Fibroblast of skin of right quadriceps (primary cell): Measurements from ENCODE around the gene ECM1.

Experiments used
- DNase-seq: peaks from one replicate; pipeline ENCODE4 v3.0.0-alpha.2; 2013

ECM1 gene

GRCh38 chr1:150560011-150560438, 52.1 kb downstream of the ECM1 start:
- peak; percentile 60 for DNase-seq

GRCh38 chr1:150560576-150561253, 52.8 kb downstream of the ECM1 start:
- no peak for DNase-seq

GRCh38 chr1:150561254-150561973, 53.5 kb downstream of the ECM1 start:
- peak; percentile 99 for DNase-seq

- peak; percentile 93 for DNase-seq
Measured at GRCh38 chr1:150561974-150562445, 54.1 kb downstream of the ECM1 start.

GRCh38 chr1:150562446-150563339, 54.8 kb downstream of the ECM1 start:
- no peak for DNase-seq
